H9 (cell line): ENCODE measurements around the gene CERS5. TPM values are rescaled to one million over a fixed set of nuclear protein-coding genes. Genes with fewer than 3 reads are reported as not detected.

ENCODE experiments used
- DNase-seq: peaks from one replicate; pipeline ENCODE4 v3.0.0-alpha.2; 2017
- H2AFZ ChIP-seq: one replicate; pipeline ENCODE4 v1.6.1; 2013; ENCODE audit warnings: mild to moderate bottlenecking, low read length, control low read depth, moderate library complexity
- H2AK5ac ChIP-seq: 2 replicates; pipeline ENCODE4 v1.6.1; 2013; ENCODE audit warnings: low read length, control low read depth, mixed read lengths; ENCODE audit not compliant: insufficient read length
- H2BK120ac ChIP-seq: one replicate; pipeline ENCODE4 v1.6.1; 2013; ENCODE audit warnings: low read depth, mild to moderate bottlenecking, low read length, control low read depth, inconsistent platforms; ENCODE audit not compliant: poor library complexity, severe bottlenecking
- H2BK12ac ChIP-seq: 2 replicates; pipeline ENCODE4 v1.6.1; 2013; ENCODE audit warnings: low read length, control low read depth, mixed read lengths, low read depth; ENCODE audit not compliant: insufficient read length
- H2BK15ac ChIP-seq: 2 replicates; pipeline ENCODE4 v1.6.1; 2013; ENCODE audit warnings: low read depth, low read length, control low read depth
- H2BK20ac ChIP-seq: one replicate; pipeline ENCODE4 v1.6.1; 2013; ENCODE audit warnings: low read depth, mild to moderate bottlenecking, low read length, control low read depth, inconsistent platforms; ENCODE audit not compliant: poor library complexity, severe bottlenecking
- H2BK5ac ChIP-seq: 2 replicates; pipeline ENCODE4 v1.6.1; 2013; ENCODE audit warnings: low read length, control low read depth, mixed read lengths; ENCODE audit not compliant: insufficient read length
- H3K14ac ChIP-seq: 2 replicates; pipeline ENCODE4 v1.6.1; 2013; ENCODE audit warnings: low read length, control low read depth; ENCODE audit not compliant: insufficient read depth
- H3K18ac ChIP-seq: 2 replicates; pipeline ENCODE4 v1.6.1; 2013; ENCODE audit warnings: low read depth, mild to moderate bottlenecking, mixed read lengths, low read length, control low read depth; ENCODE audit not compliant: insufficient read length
- H3K23ac ChIP-seq: 2 replicates; pipeline ENCODE4 v1.6.1; 2013; ENCODE audit warnings: low read length, control low read depth, mixed read lengths, low read depth; ENCODE audit not compliant: insufficient read length
- H3K23me2 ChIP-seq: 2 replicates; pipeline ENCODE4 v1.6.1; 2013; ENCODE audit warnings: low read depth, mild to moderate bottlenecking, mixed read lengths, low read length, control low read depth; ENCODE audit not compliant: insufficient read length, poor library complexity, severe bottlenecking
- H3K27ac ChIP-seq: 2 replicates; pipeline ENCODE4 v1.5.1; 2013; ENCODE audit warnings: low read length, control low read depth, mixed read lengths, low read depth; ENCODE audit not compliant: insufficient read length
- H3K27me3 ChIP-seq: 2 replicates; pipeline ENCODE4 v1.6.1; 2013; ENCODE audit warnings: low read length, control low read depth, inconsistent platforms; ENCODE audit not compliant: insufficient read depth
- H3K4ac ChIP-seq: 2 replicates; pipeline ENCODE4 v1.6.1; 2013; ENCODE audit warnings: low read depth, mild to moderate bottlenecking, control low read depth, inconsistent platforms, low read length, moderate library complexity
- H3K4me1 ChIP-seq: 2 replicates; pipeline ENCODE4 v1.6.1; 2013; ENCODE audit warnings: low read length, control low read depth, inconsistent platforms; ENCODE audit not compliant: insufficient read depth
- H3K4me2 ChIP-seq: 2 replicates; pipeline ENCODE4 v1.6.1; 2013; ENCODE audit warnings: low read length, control low read depth, mixed read lengths; ENCODE audit not compliant: insufficient read length, insufficient read depth
- H3K56ac ChIP-seq: 2 replicates; pipeline ENCODE4 v1.6.1; 2013; ENCODE audit warnings: low read depth, mild to moderate bottlenecking, mixed read lengths, low read length, control low read depth; ENCODE audit not compliant: insufficient read length
- H3K79me1 ChIP-seq: 2 replicates; pipeline ENCODE4 v1.6.1; 2013; ENCODE audit warnings: low read depth, mild to moderate bottlenecking, moderate library complexity, low read length, control low read depth, inconsistent platforms; ENCODE audit not compliant: insufficient read depth, poor library complexity, severe bottlenecking
- H3K79me2 ChIP-seq: 2 replicates; pipeline ENCODE4 v1.6.1; 2013; ENCODE audit warnings: low read length, control low read depth, inconsistent platforms; ENCODE audit not compliant: insufficient read depth
- H3K9ac ChIP-seq: 2 replicates; pipeline ENCODE4 v1.6.1; 2013; ENCODE audit warnings: low read length, control low read depth, mixed read lengths; ENCODE audit not compliant: insufficient read length; ENCODE audit errors: extremely low read depth
- H3K9me3 ChIP-seq: one replicate; pipeline ENCODE4 v1.6.1; 2013; ENCODE audit warnings: low read depth, low read length, inconsistent platforms; ENCODE audit not compliant: control insufficient read depth
- H3T11ph ChIP-seq: one replicate; pipeline ENCODE4 v1.6.1; 2013; ENCODE audit warnings: mild to moderate bottlenecking, low read length, control low read depth, inconsistent platforms
- H4K20me1 ChIP-seq: one replicate; pipeline ENCODE4 v1.6.1; 2013; ENCODE audit not compliant: control insufficient read depth, insufficient read length, insufficient read depth
- H4K5ac ChIP-seq: 2 replicates; pipeline ENCODE4 v1.6.1; 2013; ENCODE audit warnings: low read depth, mild to moderate bottlenecking, mixed read lengths, low read length, control low read depth; ENCODE audit not compliant: insufficient read length
- H4K8ac ChIP-seq: replicated peaks from 2 replicates; pipeline ENCODE4 v1.6.1; 2013; ENCODE audit warnings: low read length, control low read depth, mixed read lengths, low read depth; ENCODE audit not compliant: insufficient read length
- H4K91ac ChIP-seq: 2 replicates; pipeline ENCODE4 v1.6.1; 2013; ENCODE audit warnings: low read depth, mild to moderate bottlenecking, moderate library complexity, mixed read lengths, low read length, control low read depth; ENCODE audit not compliant: insufficient read length
- H3K27ac Mint-ChIP-seq, 3 experiments: 2 replicates in 2 of 3; 3 replicates in 1 of 3; pipeline ENCODE4 v1.8.0; 2020 to 2021; ENCODE audit warnings: mixed read lengths in 3 of 3, mild to moderate bottlenecking in 1 of 3, moderate library complexity in 1 of 3
- H3K27me3 Mint-ChIP-seq: 2 replicates; pipeline ENCODE4 v1.8.0; 2021; ENCODE audit warnings: low read depth, mild to moderate bottlenecking, moderate library complexity, mixed read lengths
- H3K36me3 Mint-ChIP-seq, 3 experiments: 2 replicates in 2 of 3; 3 replicates in 1 of 3; pipeline ENCODE4 v1.8.0; 2020 to 2021; ENCODE audit warnings: low read depth in 3 of 3, mixed read lengths in 3 of 3; ENCODE audit not compliant: insufficient read depth in 1 of 3
- H3K4me1 Mint-ChIP-seq, 2 experiments: 2 replicates each; pipeline ENCODE4 v1.8.0; 2020; ENCODE audit warnings: mixed read lengths in 2 of 2
- H3K4me3 Mint-ChIP-seq, 2 experiments: 2 replicates in 1 of 2; 3 replicates in 1 of 2; pipeline ENCODE4 v1.8.0; 2020 to 2021; ENCODE audit warnings: mild to moderate bottlenecking in 2 of 2, mixed read lengths in 2 of 2, moderate library complexity in 1 of 2
- H3K9me3 Mint-ChIP-seq, 2 experiments: 2 replicates in 1 of 2; 3 replicates in 1 of 2; pipeline ENCODE4 v1.8.0; 2020; ENCODE audit warnings: mild to moderate bottlenecking in 2 of 2, mixed read lengths in 2 of 2, moderate library complexity in 1 of 2
- CTCF ChIP-seq: fragments of 200-600 bp; sonication (generic); conservative IDR thresholded peaks from 3 replicates; pipeline ENCODE4 v1.8.0; 2021; ENCODE audit warnings: antibody characterized with exemption, mild to moderate bottlenecking
- WGBS: extraction: QIAGEN DNeasy Blood & Tissue Kit; methylation state at CpG from one replicate; pipeline ENCODE4 v1.1.7; 2013; ENCODE audit warnings: missing lambda C conversion rate, low lambda C conversion rate, mixed read lengths; ENCODE audit not compliant: insufficient read length; ENCODE audit errors: extremely low coverage; 5-methylcytosine and 5-hydroxymethylcytosine counted together
- total RNA-seq: library from RNA; stranded (reverse); gene quantifications from 2 replicates; pipeline ENCODE4 v1.2.1, GENCODE V29; 2021

Gene CERS5
- total RNA-seq, 1 experiment from 2014 or later, result 68.8 TPM

GRCh38 chr12:50110762-50111351 is 56.3 kb downstream of the CERS5 start:
- Histone ChIP-seq H3K23me2 (peaks cover 3% of the 10 kb centered on the region), H2BK15ac (no peak overlapping the region), H3K18ac (no peak overlapping the region), H2BK12ac (no peak overlapping the region), H3K14ac (no peak overlapping the region), H3K27ac (no peak overlapping the region), H2AK5ac (no peak overlapping the region), H2BK5ac (no peak overlapping the region), H3K79me2 (no peaks in the 10 kb centered on the region), H3K4me2 (peak overlapping the region; percentile 44), H3T11ph (no peak overlapping the region), H3K27me3 (no peaks in the 10 kb centered on the region), H3K9me3 (no peaks in the 10 kb centered on the region), H3K4me1 (peaks cover 10% of the 10 kb centered on the region; the same call in 1 of the 2 replicates), H2BK120ac (no peak overlapping the region), H3K56ac (no peak overlapping the region), H3K4ac (no peak overlapping the region), H3K79me1 (no peaks in the 10 kb centered on the region), H2BK20ac (no peak overlapping the region), H4K91ac (no peak overlapping the region), H4K20me1 (no peaks in the 10 kb centered on the region), H2AFZ (no peak overlapping the region), H4K8ac (no peak overlapping the region), H3K9ac (no peak overlapping the region), H3K23ac (no peak overlapping the region), H4K5ac (no peak overlapping the region)
- H3K27me3 Mint-ChIP-seq, result no peaks in the 10 kb centered on the region; the same call in 1 of the 2 replicates
- H3K36me3 Mint-ChIP-seq, result peaks cover 0 to 4% (median 2%) of the 10 kb centered on the region in 3 experiments; a peak in 4 of 7 replicates
- H3K4me3 Mint-ChIP-seq, result peak overlapping the region; percentile 66 to 93
- H3K9me3 Mint-ChIP-seq, result no peaks in the 10 kb centered on the region
- H3K27ac Mint-ChIP-seq, result peak overlapping the region in 2 of 3 experiments; percentile 70 to 93; a peak in 2 of 7 replicates
- no peak for TF ChIP-seq CTCF
- peak; percentile 86 for DNase-seq
- peaks cover 15 to 26% of the 10 kb centered on the region in 2 experiments for H3K4me1 Mint-ChIP-seq
- WGBS, result no CpG with 5 or more reads among the region's 7 CpGs
